HG02981 (cell line): ENCODE results near the gene PARD3.

Experiments
- ATAC-seq: cut with Tn5 transposase; IDR thresholded peaks from one replicate; pipeline ENCODE4 v1.9.1; 2021; ENCODE audit warnings: mild to moderate bottlenecking, moderate library complexity; ENCODE audit not compliant: unreplicated experiment

Gene PARD3

GRCh38 chr10:34125702-34126101 is 689.4 kb downstream of the PARD3 start:
- ATAC-seq = no peak

- ATAC-seq = no peak
Observed at GRCh38 chr10:34124522-34125035, 690.5 kb downstream of the PARD3 start.

- ATAC-seq = peak; percentile 59
Observed at GRCh38 chr10:34121781-34122622, 693.1 kb downstream of the PARD3 start.

- no peak for ATAC-seq
Observed at GRCh38 chr10:34121125-34121753, 693.9 kb downstream of the PARD3 start.

- no peak for ATAC-seq
Observed at GRCh38 chr10:34119456-34119855, 695.6 kb downstream of the PARD3 start.

- ATAC-seq = no peak
Observed at GRCh38 chr10:34116681-34117271, 698.3 kb downstream of the PARD3 start.

GRCh38 chr10:34116220-34116641 is 698.9 kb downstream of the PARD3 start:
- ATAC-seq = no peak

- no peak for ATAC-seq
Observed at GRCh38 chr10:34114914-34115313, 700.2 kb downstream of the PARD3 start.

- ATAC-seq = no peak
Observed at GRCh38 chr10:34113504-34114225, 701.4 kb downstream of the PARD3 start.

- no peak for ATAC-seq
Observed at GRCh38 chr10:34112171-34112782, 702.8 kb downstream of the PARD3 start.

- ATAC-seq = no peak
Observed at GRCh38 chr10:34111179-34111578, 703.9 kb downstream of the PARD3 start.

- ATAC-seq = no peak
Observed at GRCh38 chr10:34109952-34110702, 705.0 kb downstream of the PARD3 start.

GRCh38 chr10:34109495-34109894 is 705.6 kb downstream of the PARD3 start:
- ATAC-seq = no peak

GRCh38 chr10:34107626-34108516 is 707.2 kb downstream of the PARD3 start:
- ATAC-seq = no peak

- no peak for ATAC-seq
Observed at GRCh38 chr10:34106356-34106885, 708.7 kb downstream of the PARD3 start.

- no peak for ATAC-seq
Observed at GRCh38 chr10:34104829-34105572, 710.1 kb downstream of the PARD3 start.

GRCh38 chr10:34102893-34103506 is 712.1 kb downstream of the PARD3 start:
- ATAC-seq = no peak
